NCI-H1105 treated with DMSO at 0.1 percent for 48 hours (cell line): ENCODE data around the gene HTD2.

Source experiments
- DNase-seq: peaks from one replicate; lab custom pipeline; 2025; lab: John Stamatoyannopoulos, UW

HTD2 gene

GRCh38 chr3:58358808-58359207 lies 52.5 kb downstream of the HTD2 start:
- DNase-seq = no peak

- no peak for DNase-seq
Measured at GRCh38 chr3:58359621-58360020, 53.3 kb downstream of the HTD2 start.

GRCh38 chr3:58361866-58362265 lies 55.5 kb downstream of the HTD2 start:
- no peak for DNase-seq

GRCh38 chr3:58366699-58367098 lies 60.4 kb downstream of the HTD2 start:
- no peak for DNase-seq

GRCh38 chr3:58369038-58369437 lies 62.7 kb downstream of the HTD2 start:
- no peak for DNase-seq
